ENCODE measurements around the gene JPH4.
A peak's percentile ranks its signal among the peaks of the same experiment; 100 is the strongest.
"Not testable (repeated sequence)": the region's sequence is repeated elsewhere in the genome, so short reads cannot be mapped to it uniquely, and the experiment has no call there.

Gene JPH4

GRCh38 chr14:23609001-23609400, 30.4 kb upstream of the JPH4 start:
- DNase-seq: no peak

DNA sequence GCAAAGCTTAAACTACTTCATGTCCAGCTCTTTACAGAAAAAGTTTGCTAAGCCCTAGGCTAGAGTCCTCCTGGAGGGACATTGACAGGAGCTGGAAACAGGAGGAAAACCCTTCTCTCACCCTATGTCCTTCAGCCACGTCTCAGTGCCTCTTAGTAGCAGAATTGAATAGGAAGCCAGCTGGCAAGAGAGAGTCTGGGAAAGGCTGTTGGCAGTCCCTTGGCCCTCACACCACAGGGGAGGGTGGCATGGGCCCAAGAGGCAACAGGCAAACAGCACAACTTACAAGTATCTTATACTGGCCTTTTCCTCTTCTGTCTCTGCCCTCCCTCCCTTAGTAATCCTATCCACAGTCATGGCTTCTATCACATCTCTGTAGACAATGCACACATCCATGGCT, 29.9 kb upstream of the JPH4 start:
- peak in 7 of 51 donors; percentile 2 to 23 (median 5) for DNase-seq

GRCh38 chr14:23605931-23606585, 27.5 kb upstream of the JPH4 start:
- DNase-seq: peak in 1 of 51 donors; percentile 6

GRCh38 chr14:23604675-23605170, 26.1 kb upstream of the JPH4 start:
- DNase-seq: no peak

DNA sequence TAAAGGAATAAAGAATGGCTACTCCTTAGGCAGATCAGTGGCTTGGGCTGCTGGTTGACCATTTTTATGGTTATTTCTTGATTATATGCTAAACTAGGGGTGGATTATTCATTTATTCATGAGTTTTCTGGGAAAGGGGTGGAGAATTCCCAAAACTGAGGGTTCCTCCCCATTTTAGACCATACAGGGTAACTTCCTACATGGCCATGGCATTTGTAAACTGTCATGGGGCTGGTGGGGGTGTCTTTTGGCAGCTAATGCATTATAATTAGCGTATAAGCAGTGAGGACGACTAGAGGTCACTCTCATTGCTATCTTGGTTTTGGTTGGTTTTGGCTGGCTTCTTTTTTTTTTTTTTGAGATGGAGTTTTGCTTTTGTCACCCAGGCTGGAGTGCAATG, 25.6 kb upstream of the JPH4 start:
- no peak for DNase-seq

- no peak for DNase-seq
Measured at GRCh38 chr14:23603103-23603502, 24.5 kb upstream of the JPH4 start.

GRCh38 chr14:23602181-23603095, 23.8 kb upstream of the JPH4 start:
- no peak for DNase-seq

- DNase-seq: no peak
Measured at GRCh38 chr14:23601845-23602180, 23.2 kb upstream of the JPH4 start.

DNA sequence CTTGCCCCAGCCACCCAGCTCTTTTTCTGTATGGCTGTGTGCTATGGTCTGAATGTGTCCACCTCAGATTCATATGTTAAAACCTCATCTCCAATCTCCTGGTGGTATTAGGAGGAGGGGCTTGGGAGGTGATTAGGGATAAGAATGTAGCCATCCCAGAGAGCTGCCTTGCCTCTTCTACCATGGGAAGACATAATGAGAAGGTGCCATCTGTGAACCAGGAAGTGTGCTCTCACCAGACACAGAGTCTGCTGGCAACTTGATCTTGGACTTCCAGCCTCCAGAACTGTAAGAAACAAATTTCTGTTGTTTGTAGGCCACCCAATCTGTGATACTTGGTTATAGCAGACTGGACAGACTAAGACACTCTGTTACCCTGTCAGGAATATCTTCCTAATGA, 22.8 kb upstream of the JPH4 start:
- DNase-seq: no peak

- DNase-seq: no peak
Measured at GRCh38 chr14:23600806-23601205, 22.2 kb upstream of the JPH4 start.

DNA sequence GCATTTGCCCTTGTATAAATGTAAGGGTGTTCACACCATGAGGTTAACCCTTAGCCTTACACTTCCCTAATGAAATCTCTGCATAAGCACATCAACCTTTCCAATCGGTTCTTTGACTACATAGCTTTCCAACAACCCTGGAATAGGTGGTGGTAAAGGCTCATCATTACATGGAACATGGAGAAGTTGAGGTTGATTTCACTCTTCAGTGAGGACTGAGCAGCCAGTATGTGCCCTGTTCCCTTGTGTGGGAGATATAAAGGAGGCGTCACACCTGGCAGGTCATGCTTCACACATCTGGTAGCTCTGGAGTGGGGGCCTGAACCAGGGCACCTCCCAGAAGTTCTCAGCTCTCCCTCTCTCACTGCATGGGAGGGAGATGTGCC, 21.7 kb upstream of the JPH4 start:
- no peak for DNase-seq

- not testable (repeated sequence) for DNase-seq
Measured at GRCh38 chr14:23594191-23594590, 15.6 kb upstream of the JPH4 start.

DNA sequence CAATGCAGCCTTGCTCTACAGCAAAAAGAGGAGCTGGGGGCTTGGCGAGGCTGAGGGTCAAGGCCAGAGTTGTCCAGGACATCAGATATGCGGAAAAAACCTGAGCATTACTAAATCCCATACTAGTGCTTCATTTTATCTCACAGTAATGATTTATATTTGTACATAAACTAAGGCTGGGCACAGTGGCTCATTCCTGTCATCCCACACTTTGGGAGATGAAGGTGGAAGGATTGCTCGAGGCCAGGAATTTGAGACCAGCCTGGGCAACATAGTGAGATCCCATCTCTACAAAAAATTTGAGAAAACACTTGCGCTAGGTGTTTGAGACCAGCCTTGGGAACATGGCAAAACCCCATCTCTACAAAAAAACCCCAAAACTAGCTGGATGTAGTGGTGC, 11.6 kb upstream of the JPH4 start:
- DNase-seq: no peak

GRCh38 chr14:23589606-23590005, 11.0 kb upstream of the JPH4 start:
- DNase-seq: no peak

GRCh38 chr14:23588884-23589598, 10.5 kb upstream of the JPH4 start:
- peak in 48 of 51 donors; percentile 31 to 89 (median 73) for DNase-seq

GRCh38 chr14:23584527-23585203, 6.1 kb upstream of the JPH4 start:
- DNase-seq: not testable (repeated sequence)

DNA sequence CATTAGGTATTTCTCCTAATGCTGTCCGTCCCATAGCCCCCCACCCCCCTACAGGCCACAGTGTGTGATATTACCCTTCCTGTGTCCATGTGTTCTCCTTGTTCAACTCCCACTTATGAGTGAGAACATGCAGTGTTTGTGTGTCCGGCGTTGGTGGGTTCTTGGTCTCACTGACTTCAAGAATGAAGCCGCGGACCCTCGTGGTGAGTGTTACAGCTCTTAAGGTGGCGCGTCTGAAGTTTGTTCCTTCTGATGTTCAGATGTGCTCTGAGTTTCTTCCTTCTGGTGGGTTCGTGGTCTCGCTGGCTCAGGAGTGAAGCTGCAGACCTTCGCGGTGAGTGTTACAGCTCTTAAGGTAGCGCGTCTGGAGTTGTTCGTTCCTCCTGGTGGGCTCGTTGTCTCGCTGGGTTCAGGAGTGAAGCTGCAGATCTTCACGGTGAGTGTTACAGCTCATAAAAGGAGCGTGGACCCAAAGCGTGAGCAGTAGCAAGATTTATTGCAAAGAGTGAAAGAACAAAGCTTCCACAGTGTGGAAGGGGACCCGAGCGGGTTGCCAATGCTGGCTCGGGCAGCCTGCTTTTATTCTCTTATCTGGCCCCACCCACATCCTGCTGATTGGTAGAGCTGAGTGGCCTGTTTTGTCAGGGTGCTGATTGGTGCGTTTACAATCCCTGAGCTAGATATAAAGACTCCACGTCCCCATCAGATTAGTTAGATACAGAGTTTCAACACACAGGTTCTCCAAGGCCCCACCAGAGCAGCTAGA, 5.4 kb upstream of the JPH4 start:
- not testable (repeated sequence) for DNase-seq

- DNase-seq: no peak
Measured at GRCh38 chr14:23582906-23583760, 4.5 kb upstream of the JPH4 start.

DNA sequence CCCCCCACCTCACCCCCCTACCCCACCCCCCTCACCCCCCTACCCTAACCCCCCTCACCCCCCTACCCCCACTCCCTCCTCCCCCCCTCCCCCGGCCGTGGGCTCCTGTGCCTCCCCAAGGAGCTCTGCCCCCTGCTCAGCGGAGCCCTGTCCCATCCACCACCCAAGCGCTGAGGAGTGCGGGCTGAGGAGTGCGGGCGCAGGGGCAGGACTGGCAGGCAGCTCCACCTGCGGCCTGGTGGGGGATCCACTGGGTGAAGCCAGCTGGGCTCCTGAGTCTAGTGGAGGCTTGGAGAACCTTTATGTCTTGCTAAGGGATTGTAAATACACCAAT, 2.3 kb upstream of the JPH4 start:
- no peak for DNase-seq

All from hypothalamus (tissue), 51 donors.